ENCODE results near the gene ALS2.

DNA sequence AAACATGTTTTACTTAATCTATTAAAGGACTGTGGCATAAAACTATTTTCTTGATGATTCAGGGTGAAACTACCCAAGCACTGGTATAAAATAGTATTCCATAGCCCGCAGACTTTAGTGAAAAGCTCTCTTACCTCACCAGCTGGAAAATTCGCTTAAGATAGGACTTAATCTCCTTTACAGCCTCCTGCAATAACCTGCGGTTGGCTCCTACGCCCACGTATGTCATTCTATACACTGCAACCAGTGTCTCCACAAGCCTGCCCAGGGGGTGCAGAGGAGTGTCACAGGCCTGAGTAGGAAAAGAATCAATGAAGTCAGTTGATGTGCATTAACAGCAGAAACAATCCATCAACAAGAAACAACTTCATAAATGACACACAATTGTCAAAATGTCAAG, 71.0 kb downstream of the ALS2 start:
- TF ChIP-seq CTCF (IDR thresholded peaks at IDR 0.05) (no peak), POLR2A (IDR thresholded peaks at IDR 0.05) (no peak)

All from testis (tissue), 2 donors.